IMR-90 (cell line): Measurements from ENCODE around the gene ING2. TPM values are rescaled to one million over a fixed set of nuclear protein-coding genes. Genes with fewer than 3 reads are reported as not detected.

ENCODE experiments used
- ATAC-seq: fragments of 200-7000 bp; cut with Tn5 transposase; 2 replicates; pipeline ENCODE4 v1.9.1; 2020; ENCODE audit warnings: low read depth, mild to moderate bottlenecking, moderate library complexity
- BruUV-seq: library from RNA; stranded (reverse); fragments of 400-500 nt; replicated peaks from 2 replicates; lab custom pipeline; 2021; lab: Mats Ljungman, UMichigan
- CTCF ChIA-PET: fragments of 300-600 bp; formaldehyde crosslinking; extraction: SDS; loops from one replicate; lab custom pipeline; 2021; ENCODE audit warnings: antibody characterized with exemption; lab: Yijun Ruan, JAX
- POLR2A ChIA-PET: fragments of 300-600 bp; sonication (Branson Sonifier 250); formaldehyde crosslinking; loops from one replicate; lab custom pipeline; 2022; ENCODE audit warnings: antibody characterized with exemption; ENCODE audit not compliant: unreplicated experiment; lab: Charles Lee
- DNase-seq: peaks from one replicate; pipeline ENCODE4 v3.0.0; 2013
- H2AFZ ChIP-seq: replicated peaks from 2 replicates; pipeline ENCODE3; 2013; ENCODE audit warnings: low read length, mild to moderate bottlenecking; ENCODE audit not compliant: poor library complexity
- H2AK5ac ChIP-seq: 2 replicates; pipeline ENCODE4 v1.6.1; 2013; ENCODE audit warnings: low read depth, low read length, inconsistent platforms
- H2AK9ac ChIP-seq: replicated peaks from 2 replicates; pipeline ENCODE3; 2013; ENCODE audit warnings: mild to moderate bottlenecking, low read depth, low read length, moderate library complexity; ENCODE audit not compliant: poor library complexity
- H2BK120ac ChIP-seq: 2 replicates; pipeline ENCODE4 v1.6.1; 2013; ENCODE audit warnings: low read depth, low read length, inconsistent platforms
- H2BK15ac ChIP-seq: 3 replicates; pipeline ENCODE4 v1.6.1; 2013; ENCODE audit warnings: low read depth, low read length, inconsistent platforms
- H2BK20ac ChIP-seq: 2 replicates; pipeline ENCODE4 v1.6.1; 2013; ENCODE audit warnings: low read depth, mild to moderate bottlenecking, inconsistent platforms, low read length, moderate library complexity
- H2BK5ac ChIP-seq: 2 replicates; pipeline ENCODE4 v1.6.1; 2013; ENCODE audit warnings: mild to moderate bottlenecking, low read depth, low read length, inconsistent platforms; ENCODE audit not compliant: poor library complexity, severe bottlenecking
- H3K14ac ChIP-seq: replicated peaks from 2 replicates; pipeline ENCODE4 v1.6.1; 2013; ENCODE audit warnings: low read depth, low read length, inconsistent platforms
- H3K18ac ChIP-seq: 2 replicates; pipeline ENCODE4 v1.6.1; 2013; ENCODE audit warnings: low read depth, low read length, control low read depth
- H3K23ac ChIP-seq: 2 replicates; pipeline ENCODE4 v1.6.1; 2013; ENCODE audit warnings: low read depth, low read length, inconsistent platforms
- H3K27ac ChIP-seq: 2 replicates; pipeline ENCODE4 v1.5.1; 2013; ENCODE audit warnings: mild to moderate bottlenecking, control low read depth, low read length; ENCODE audit not compliant: insufficient read depth
- H3K27me3 ChIP-seq: 2 replicates; pipeline ENCODE4 v1.6.1; 2013; ENCODE audit warnings: low read length; ENCODE audit not compliant: control insufficient read depth, insufficient read depth
- H3K36me3 ChIP-seq: 2 replicates; pipeline ENCODE4 v1.6.1; 2013; ENCODE audit warnings: low read length, mixed read lengths; ENCODE audit not compliant: control insufficient read depth, insufficient read depth
- H3K4ac ChIP-seq: 2 replicates; pipeline ENCODE4 v1.6.1; 2013; ENCODE audit warnings: low read depth, low read length, inconsistent platforms
- H3K4me1 ChIP-seq: 2 replicates; pipeline ENCODE4 v1.6.1; 2013; ENCODE audit warnings: low read length, mixed read lengths; ENCODE audit not compliant: control insufficient read depth, insufficient read depth
- H3K4me2 ChIP-seq: 2 replicates; pipeline ENCODE4 v1.6.1; 2013; ENCODE audit warnings: low read depth, mild to moderate bottlenecking, control low read depth, low read length, moderate library complexity
- H3K4me3 ChIP-seq: 2 replicates; pipeline ENCODE4 v1.5.1; 2013; ENCODE audit warnings: low read depth, mild to moderate bottlenecking, control low read depth, low read length, moderate library complexity; ENCODE audit not compliant: insufficient read depth
- H3K56ac ChIP-seq: 2 replicates; pipeline ENCODE4 v1.6.1; 2013; ENCODE audit warnings: low read length, inconsistent platforms; ENCODE audit not compliant: insufficient read depth; ENCODE audit errors: extremely low read depth
- H3K79me1 ChIP-seq, 2 experiments: 2 replicates each; pipeline ENCODE4 v1.6.1; 2013; ENCODE audit warnings: low read length in 2 of 2, inconsistent platforms in 1 of 2, low read depth in 1 of 2
- H3K9ac ChIP-seq: 2 replicates; pipeline ENCODE4 v1.6.1; 2013; ENCODE audit warnings: low read depth, low read length, control low read depth
- H3K9me1 ChIP-seq: 2 replicates; pipeline ENCODE4 v1.6.1; 2013; ENCODE audit warnings: low read length, inconsistent platforms; ENCODE audit not compliant: insufficient read depth
- H3K9me3 ChIP-seq: 2 replicates; pipeline ENCODE4 v1.6.1; 2013; ENCODE audit warnings: low read length; ENCODE audit not compliant: control insufficient read depth, insufficient read depth
- H4K20me1 ChIP-seq: 2 replicates; pipeline ENCODE4 v1.6.1; 2013; ENCODE audit warnings: low read length, inconsistent platforms; ENCODE audit not compliant: insufficient read depth
- H4K5ac ChIP-seq: 2 replicates; pipeline ENCODE4 v1.6.1; 2013; ENCODE audit warnings: mild to moderate bottlenecking, low read depth, low read length, control low read depth
- H4K8ac ChIP-seq, 2 experiments: 2 replicates each; pipeline ENCODE4 v1.6.1; 2013; ENCODE audit warnings: low read depth in 2 of 2, low read length in 2 of 2, control low read depth in 1 of 2, inconsistent platforms in 1 of 2
- H4K91ac ChIP-seq: 2 replicates; pipeline ENCODE4 v1.6.1; 2013; ENCODE audit warnings: low read depth, low read length, inconsistent platforms; ENCODE audit not compliant: insufficient read depth
- BHLHE40 ChIP-seq: fragments of 150-350 bp; IDR thresholded peaks from 2 replicates; pipeline ENCODE4 v1.6.1; 2016; ENCODE audit warnings: mild to moderate bottlenecking, low read depth, low read length
- CEBPB ChIP-seq: IDR thresholded peaks from 2 replicates; pipeline ENCODE4 v1.6.1; 2012; ENCODE audit warnings: low read depth, low read length, improper control_type of control experiment
- CHD1 ChIP-seq: IDR thresholded peaks from 2 replicates; pipeline ENCODE4 v1.6.1; 2012; ENCODE audit warnings: low read depth, low read length, improper control_type of control experiment
- CTCF ChIP-seq: conservative IDR thresholded peaks from 2 replicates; pipeline ENCODE4 v1.5.1; 2012; ENCODE audit warnings: mild to moderate bottlenecking, low read depth, low read length, improper control_type of control experiment
- ELK1 ChIP-seq: fragments of 150-350 bp; IDR thresholded peaks from 2 replicates; pipeline ENCODE4 v1.6.1; 2016; ENCODE audit warnings: low read depth, mild to moderate bottlenecking, low read length, moderate library complexity, borderline replicate concordance
- FOS ChIP-seq: fragments of 150-350 bp; IDR thresholded peaks from 2 replicates; pipeline ENCODE4 v1.6.1; 2016; ENCODE audit warnings: low read depth, low read length
- MAFK ChIP-seq: IDR thresholded peaks from 2 replicates; pipeline ENCODE4 v1.6.1; 2012; ENCODE audit warnings: low read depth, low read length, improper control_type of control experiment
- MAZ ChIP-seq: IDR thresholded peaks from 2 replicates; pipeline ENCODE4 v1.6.1; 2012; ENCODE audit warnings: low read depth, mild to moderate bottlenecking, low read length, improper control_type of control experiment, moderate library complexity, borderline replicate concordance
- MXI1 ChIP-seq: IDR thresholded peaks from 2 replicates; pipeline ENCODE4 v1.6.1; 2012; ENCODE audit warnings: low read depth, mild to moderate bottlenecking, low read length, moderate library complexity, borderline replicate concordance
- NFE2L2 ChIP-seq: fragments of 150-350 bp; IDR thresholded peaks from 2 replicates; pipeline ENCODE4 v1.6.1; 2016; ENCODE audit warnings: low read depth, mild to moderate bottlenecking, low read length
- POLR2A ChIP-seq: IDR thresholded peaks from 2 replicates; pipeline ENCODE4 v1.6.1; 2012; ENCODE audit warnings: mild to moderate bottlenecking, low read depth, low read length
- RAD21 ChIP-seq: IDR thresholded peaks from 2 replicates; pipeline ENCODE4 v1.6.1; 2012; ENCODE audit warnings: low read length, improper control_type of control experiment
- RCOR1 ChIP-seq: IDR thresholded peaks from 2 replicates; pipeline ENCODE4 v1.6.1; 2012; ENCODE audit warnings: mild to moderate bottlenecking, low read length, improper control_type of control experiment; ENCODE audit not compliant: insufficient replicate concordance
- RFX5 ChIP-seq: IDR thresholded peaks from 2 replicates; pipeline ENCODE4 v1.8.0; 2012; ENCODE audit warnings: low read depth, mild to moderate bottlenecking, low read length, moderate library complexity
- SMC3 ChIP-seq: fragments of 150-350 bp; IDR thresholded peaks from 2 replicates; pipeline ENCODE4 v1.6.1; 2016; ENCODE audit warnings: low read depth, mild to moderate bottlenecking, antibody characterized with exemption, low read length, moderate library complexity
- WGBS, 2 experiments: methylation state at CpG; one replicate each; pipeline versions ENCODE4 v1.1.5 to v1.1.7; 2013; ENCODE audit warnings: missing lambda C conversion rate in 2 of 2; ENCODE audit not compliant: insufficient read length in 1 of 2; ENCODE audit errors: extremely low coverage in 2 of 2; 5-methylcytosine and 5-hydroxymethylcytosine counted together
- dilution Hi-C: fragments of 300-500 bp; cut with HindIII; formaldehyde crosslinking; loops from one replicate; pipeline ENCODE4 v1.14.3; 2018; ENCODE audit warnings: low sequenced_read_pairs; ENCODE audit not compliant: unreplicated experiment
- in situ Hi-C: fragments of 300-500 bp; cut with MboI; formaldehyde crosslinking; loops from 3 replicates; pipeline ENCODE4 v1.14.3; 2019; ENCODE audit warnings: low sequenced_read_pairs, inconsistent platforms, mixed read lengths
- intact Hi-C: fragments of 100-400 bp; cut with micrococcal nuclease; formaldehyde crosslinking; loops from 2 replicates; pipeline ENCODE4 v1.10.0; 2022
- polyA plus RNA-seq, 3 experiments: library from polyadenylated mRNA; depleted of rRNA; stranded (reverse); fragments of >200 nt; gene quantifications; 2 replicates each; pipeline ENCODE4 v1.2.3, GENCODE V29; 2012; ENCODE audit warnings: low replicate concordance in 1 of 3
- total RNA-seq: library from RNA; depleted of rRNA; stranded (reverse); fragments of >200 nt; gene quantifications from 2 replicates; pipeline ENCODE4 v1.2.3, GENCODE V29; 2012
- TF ChIP-seq, protein P1 (sequence below): fragments of 150-350 bp; IDR thresholded peaks from 2 replicates; pipeline ENCODE4 v1.6.1; 2017; ENCODE audit warnings: mild to moderate bottlenecking, antibody characterized with exemption, low read length, low read depth

Gene ING2
- total and polyA plus RNA-seq, 2 of the 4 experiments (the other 2 are of a cell fraction) = 2.5 to 9.5 TPM

- intact Hi-C loops = no loop called here
- Histone ChIP-seq H3K18ac (no peak overlapping the region), H2BK15ac (no peak overlapping the region), H3K4me2 (no peak overlapping the region), H3K4ac (no peak overlapping the region), H4K8ac (no peak overlapping the region), H3K14ac (no peak overlapping the region), H4K91ac (no peak overlapping the region), H3K36me3 (no peaks in the 10 kb centered on the region), H3K56ac (no peak overlapping the region), H3K4me1 (peaks cover 2% of the 10 kb centered on the region), H3K9me1 (no peaks in the 10 kb centered on the region), H2BK5ac (no peak overlapping the region), H2AK9ac (no peak overlapping the region), H3K27me3 (no peaks in the 10 kb centered on the region), H3K23ac (no peak overlapping the region), H3K79me1 (no peaks in the 10 kb centered on the region), H3K27ac (no peak overlapping the region), H2AK5ac (no peak overlapping the region), H3K9ac (no peak overlapping the region), H2BK20ac (no peak overlapping the region), H4K20me1 (no peaks in the 10 kb centered on the region; the same call in 1 of the 2 replicates), H4K5ac (no peak overlapping the region), H2AFZ (no peak overlapping the region), H3K9me3 (no peaks in the 10 kb centered on the region), H2BK120ac (no peak overlapping the region), H3K4me3 (no peak overlapping the region)
- no TSS peak for BruUV-seq
- POLR2A ChIA-PET = no interaction called here
- CTCF ChIA-PET = interaction anchor here (1.2 kb wide), 1 partner anchor 251 kb away, joined by 3 read pairs; no protein-coding TSS in a partner anchor
- no peak for ATAC-seq
- WGBS, 2 experiments = no CpG with 5 or more reads among the region's 1 CpG
- TF ChIP-seq CEBPB (no peak), CTCF (no peak), NFE2L2 (no peak), POLR2A (no peak), ELK1 (no peak), FOS (no peak), SMC3 (no peak), MAFK (no peak), RFX5 (no peak), BHLHE40 (no peak), RAD21 (no peak), CHD1 (no peak), MXI1 (no peak), RCOR1 (no peak), MAZ (no peak)
- TF ChIP-seq, protein P1, sequence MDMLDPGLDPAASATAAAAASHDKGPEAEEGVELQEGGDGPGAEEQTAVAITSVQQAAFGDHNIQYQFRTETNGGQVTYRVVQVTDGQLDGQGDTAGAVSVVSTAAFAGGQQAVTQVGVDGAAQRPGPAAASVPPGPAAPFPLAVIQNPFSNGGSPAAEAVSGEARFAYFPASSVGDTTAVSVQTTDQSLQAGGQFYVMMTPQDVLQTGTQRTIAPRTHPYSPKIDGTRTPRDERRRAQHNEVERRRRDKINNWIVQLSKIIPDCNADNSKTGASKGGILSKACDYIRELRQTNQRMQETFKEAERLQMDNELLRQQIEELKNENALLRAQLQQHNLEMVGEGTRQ = no peak
- DNase-seq = no peak
- dilution Hi-C loops = no loop called here
- in situ Hi-C loops = no loop called here
These were observed 35.6 kb upstream of the ING2 start for GRCh38 chr4:183469285-183469684.
